GM11168 (cell line): ENCODE measurements around the gene HIP1R.
"Not testable (repeated sequence)": the region's sequence is repeated elsewhere in the genome, so short reads cannot be mapped to it uniquely, and the experiment has no call there.

Experiments used
- in situ Hi-C: fragments of 300-500 bp; cut with MboI; formaldehyde crosslinking; loops from one replicate; pipeline ENCODE4 v1.12.0; 2022; ENCODE audit warnings: low sequenced_read_pairs; ENCODE audit not compliant: unreplicated experiment

HIP1R gene

DNA sequence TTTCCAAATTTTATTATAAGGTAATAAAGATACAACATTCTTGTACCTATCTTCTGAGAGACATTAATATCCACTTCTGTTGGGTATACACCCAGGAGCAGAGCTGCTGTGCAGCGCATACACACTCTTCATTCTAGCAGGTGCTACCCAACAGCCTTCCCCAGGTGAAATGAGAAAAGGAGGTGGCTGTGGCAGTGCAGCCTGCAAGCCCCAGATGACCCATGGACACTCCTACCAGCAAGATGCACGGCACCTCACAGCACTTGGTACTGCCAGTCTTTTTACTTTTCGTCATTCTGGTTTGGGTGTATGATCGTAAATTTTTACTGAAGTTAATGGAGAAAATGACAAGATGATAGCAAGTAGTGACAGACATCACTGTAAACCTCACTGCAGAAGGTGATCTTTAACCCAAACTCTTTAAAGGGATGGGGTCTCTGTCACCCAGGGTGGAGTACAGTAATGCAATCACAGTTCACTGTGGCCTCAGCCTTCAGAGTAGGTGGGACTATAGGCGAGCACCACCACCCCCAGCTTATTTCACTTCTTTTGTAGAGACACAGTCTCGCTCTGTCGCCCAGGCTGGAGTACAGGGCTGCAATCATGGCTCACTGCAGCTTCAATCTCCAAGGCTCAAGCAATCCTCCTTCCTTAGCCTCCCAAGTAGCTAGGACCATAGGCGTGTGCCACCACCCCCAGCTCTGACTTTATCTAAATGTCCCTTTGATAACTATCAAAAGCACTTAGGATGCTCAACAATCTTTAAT, 34.1 kb downstream of the HIP1R start:
- in situ Hi-C loops: no loop called here

DNA sequence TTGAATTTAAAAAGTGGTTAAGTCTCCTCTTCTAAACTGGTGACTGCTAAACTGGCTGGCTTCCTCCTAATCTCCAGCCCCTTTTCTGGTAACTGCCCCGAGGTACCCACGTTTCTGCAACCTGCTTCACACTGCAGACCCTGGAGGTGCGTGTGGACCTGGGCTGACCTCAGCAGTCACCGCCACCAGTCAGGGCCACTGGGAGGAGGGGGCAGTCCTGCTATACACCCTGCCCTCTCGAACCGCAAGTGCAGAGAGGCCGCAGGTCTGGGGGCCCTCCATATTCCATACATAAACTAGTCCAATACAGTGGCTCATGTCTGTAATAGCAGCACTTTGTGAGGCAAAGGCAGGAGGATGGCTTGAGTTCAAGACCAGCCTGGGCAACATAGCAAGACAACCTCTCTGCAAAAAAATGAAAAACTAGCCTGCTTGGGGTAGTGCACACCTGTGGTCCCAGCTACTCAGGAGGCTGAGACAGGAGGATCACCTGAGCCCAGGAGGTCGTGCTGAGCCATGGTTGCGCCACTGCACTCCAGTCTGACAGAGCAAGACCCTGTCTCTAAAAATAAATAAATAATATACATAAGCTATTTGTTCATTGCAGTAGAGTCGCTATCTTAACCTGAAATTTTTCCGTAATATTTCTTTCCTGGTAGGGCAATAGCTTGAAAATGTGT, 35.0 kb downstream of the HIP1R start:
- in situ Hi-C loops: no loop called here

DNA sequence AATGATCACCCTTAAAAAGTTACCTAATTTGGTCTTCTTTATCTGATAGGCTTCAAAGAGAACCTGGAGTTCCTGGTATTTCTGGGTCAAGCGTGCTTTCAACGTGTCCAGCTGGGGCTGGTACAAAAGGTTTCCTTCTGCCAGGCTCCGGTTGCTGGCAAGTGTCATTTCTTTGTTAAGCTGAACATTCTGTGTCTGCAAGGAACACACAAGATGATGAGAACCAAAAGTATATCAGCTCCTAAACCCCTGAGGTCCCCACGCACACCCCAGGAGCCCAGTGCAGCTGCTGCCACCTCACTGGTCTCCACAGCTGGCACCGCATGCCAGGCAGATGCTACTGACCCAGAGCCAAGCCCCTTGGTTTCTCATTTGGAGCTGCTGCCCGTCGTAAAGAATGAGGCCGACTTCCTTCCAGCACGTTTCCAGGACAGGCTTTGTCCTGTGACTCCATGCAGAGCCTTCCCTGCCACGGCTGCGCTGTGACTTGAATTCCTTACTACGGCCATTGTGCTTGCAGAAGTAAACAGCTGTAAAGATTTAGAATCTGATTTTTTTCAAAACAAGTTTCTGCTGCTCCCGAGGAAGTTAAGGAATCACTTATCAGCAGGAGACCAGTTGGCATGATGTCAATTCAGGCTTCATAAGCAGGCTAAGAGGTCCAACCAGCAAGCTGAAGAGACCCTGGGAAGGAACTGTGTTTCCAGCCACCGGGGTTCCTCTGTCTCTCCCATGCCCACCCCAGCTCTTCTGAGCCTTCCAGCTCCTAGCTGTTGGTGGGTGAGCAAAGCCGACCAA, 35.8 kb downstream of the HIP1R start:
- in situ Hi-C loops: no loop called here

DNA sequence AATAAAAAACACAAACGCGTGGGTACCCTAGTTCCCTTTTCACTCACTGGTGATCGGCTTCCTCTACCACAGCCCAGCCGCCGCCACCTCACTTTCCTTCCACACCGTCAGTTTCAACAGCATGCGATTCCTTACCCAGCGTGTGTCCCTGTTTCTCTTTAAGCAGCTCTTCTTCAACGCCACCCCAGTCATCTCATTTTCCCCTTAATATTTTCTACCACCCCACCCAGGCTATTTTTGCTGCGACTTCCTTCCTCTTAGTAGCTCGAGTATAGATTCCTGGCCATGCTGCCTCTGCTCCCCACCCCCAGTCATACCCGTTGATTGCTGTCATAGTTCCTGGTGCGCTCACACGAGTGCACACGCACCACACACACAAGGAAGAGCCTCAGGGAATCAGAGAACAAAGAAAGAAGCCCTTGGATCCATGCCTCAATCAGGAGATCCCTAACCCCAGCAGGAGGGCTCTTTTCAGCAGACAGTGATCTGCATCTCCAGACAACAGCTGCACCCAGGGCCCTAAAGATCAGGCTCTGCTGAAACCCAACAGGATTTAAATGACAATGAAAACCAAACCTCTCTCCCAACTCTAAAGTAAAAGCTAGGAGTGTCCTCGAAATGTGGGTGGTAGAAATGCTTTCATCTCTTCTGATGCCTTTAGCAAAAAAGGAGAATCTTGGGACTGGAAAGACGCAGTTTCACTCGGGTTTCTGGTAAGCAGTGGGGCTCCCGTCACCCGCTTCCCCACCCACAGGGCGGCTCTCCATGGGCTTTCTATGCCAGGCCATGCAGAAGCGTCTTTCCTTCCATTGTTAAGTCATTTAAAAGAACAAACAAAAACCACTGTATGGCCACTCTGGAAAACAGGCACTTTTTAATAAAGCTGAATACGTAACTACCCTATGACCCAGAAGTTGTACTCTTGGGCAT, 36.9 kb downstream of the HIP1R start:
- in situ Hi-C loops: no loop called here

DNA sequence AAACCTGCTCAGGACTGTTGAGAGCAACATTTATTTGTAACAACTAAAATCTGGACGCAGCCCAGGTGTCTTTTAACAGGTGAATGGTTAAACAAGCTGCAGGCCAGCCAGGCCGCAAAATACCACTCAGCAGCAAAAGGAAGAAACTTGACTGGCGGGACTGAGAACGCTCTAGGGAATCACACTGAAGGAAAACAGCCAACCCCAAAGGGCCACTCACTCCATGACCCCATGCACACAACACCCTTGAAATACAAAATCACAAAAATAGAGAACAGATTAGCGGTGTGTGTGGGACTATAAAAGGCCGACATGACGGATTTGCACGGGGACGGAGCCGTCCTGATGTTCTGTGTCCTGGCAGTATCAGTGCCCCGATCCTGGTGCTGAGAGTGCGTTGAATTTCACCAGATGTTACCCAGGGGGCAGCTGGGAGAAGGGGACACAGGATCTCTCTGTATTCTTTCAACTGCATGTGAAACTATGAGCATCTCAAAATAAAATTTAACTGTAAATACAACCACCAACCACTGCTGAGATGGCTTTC, 37.6 kb downstream of the HIP1R start:
- in situ Hi-C loops: no loop called here

DNA sequence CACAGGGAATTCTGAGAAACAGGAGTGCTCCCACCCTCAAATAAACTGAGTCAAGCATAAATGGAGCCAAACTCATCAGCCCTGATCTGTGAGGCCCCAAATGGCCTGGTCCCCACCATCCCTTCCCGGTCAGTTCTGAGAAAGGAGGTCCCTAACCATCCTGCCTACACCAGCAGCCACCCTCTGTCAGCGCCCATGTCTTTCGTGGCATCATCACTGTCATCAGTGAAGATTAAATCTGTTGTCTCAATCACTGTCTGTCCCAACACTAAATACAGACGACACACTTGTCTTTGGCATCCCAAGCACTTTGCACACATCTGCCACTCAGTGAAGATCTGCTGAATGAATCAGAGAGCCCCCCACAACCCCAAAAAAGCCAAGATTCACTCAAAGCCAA, 38.3 kb downstream of the HIP1R start:
- in situ Hi-C loops: no loop called here

DNA sequence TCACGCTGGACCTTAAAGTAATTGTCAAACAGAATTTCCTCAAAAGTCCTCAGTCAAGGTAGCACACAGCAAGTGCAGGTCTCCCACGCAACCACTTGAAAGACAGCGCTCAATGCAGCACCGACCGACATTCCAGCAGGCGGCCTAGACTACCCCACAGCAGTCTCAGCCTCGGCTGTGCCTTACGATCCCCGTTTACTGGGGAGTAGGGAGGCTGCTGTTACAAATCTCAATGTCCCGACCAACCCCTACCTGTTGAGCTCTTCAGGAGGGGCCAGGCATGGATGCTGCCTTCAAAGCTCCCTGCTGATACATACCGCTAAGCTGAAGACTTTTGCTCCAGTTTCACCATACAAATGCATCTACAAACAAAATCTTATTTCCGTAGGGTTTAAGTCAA, 38.8 kb downstream of the HIP1R start:
- in situ Hi-C loops: no loop called here

DNA sequence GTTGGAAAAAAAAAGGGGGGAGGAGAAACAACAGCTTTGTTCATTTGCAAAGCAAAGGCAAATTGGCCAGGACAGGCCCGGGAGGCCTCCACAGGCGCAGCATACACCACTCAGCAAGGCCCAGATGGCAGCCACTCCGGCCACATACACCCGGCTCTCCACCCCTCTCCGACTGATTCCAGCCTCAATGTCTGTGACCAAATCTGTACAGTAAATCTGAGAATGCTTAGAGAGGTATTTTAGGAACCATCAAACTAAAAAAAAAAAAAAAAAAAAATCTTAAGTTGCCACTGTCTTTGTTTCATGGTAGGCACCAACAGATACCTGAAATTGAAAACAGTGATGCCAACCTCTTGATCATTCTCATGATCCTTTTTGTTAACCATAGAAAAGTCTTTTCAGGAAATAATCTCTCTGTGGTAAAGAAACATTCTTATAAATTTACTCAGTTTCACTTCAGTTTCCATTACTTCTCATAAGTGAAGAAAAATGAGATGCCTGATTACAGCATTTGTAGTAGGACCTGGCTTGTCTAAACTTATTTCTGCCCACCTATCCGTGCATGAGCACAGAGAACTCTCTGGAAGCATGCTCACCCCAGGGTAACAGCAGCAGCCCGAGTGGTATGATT, 40.4 kb downstream of the HIP1R start:
- in situ Hi-C loops: no loop called here

DNA sequence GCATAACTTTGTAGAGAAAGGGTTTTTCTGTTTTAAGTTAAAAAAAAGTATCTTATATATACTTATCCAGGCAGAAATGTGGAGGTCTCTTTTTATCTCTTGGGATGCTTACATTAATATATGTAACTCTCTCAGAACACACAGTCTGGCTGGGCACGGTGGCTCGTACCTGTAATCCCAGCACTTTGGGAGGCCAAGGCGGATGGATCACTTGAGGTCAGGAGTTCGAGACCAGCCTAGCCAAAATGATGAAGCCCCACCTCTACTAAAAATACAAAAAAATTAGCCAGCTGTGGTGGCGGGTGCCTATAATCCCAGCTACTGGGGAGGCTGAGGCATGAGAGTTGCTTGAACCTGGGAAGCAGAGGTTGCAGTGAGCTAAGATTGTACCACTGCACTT, 41.0 kb downstream of the HIP1R start:
- in situ Hi-C loops: not testable (repeated sequence)

DNA sequence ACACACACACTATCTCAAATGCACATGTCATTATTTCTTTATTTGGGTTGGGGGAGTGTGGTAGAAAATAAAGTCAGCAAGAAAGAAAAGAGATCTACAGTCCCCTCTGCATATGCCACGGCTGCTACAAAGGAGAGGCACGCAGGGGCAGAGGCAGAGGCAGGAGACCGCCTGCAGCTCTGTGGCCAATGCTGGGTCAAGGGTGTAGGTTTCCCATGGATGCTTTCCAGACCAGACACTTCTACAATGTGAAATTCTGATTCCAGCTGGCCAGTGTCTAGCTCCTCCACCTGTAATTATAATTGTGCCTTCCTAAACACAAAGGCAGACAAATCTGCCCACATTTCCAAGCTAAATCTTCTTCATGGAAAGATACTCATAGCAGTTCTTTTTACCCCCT, 41.5 kb downstream of the HIP1R start:
- in situ Hi-C loops: no loop called here

DNA sequence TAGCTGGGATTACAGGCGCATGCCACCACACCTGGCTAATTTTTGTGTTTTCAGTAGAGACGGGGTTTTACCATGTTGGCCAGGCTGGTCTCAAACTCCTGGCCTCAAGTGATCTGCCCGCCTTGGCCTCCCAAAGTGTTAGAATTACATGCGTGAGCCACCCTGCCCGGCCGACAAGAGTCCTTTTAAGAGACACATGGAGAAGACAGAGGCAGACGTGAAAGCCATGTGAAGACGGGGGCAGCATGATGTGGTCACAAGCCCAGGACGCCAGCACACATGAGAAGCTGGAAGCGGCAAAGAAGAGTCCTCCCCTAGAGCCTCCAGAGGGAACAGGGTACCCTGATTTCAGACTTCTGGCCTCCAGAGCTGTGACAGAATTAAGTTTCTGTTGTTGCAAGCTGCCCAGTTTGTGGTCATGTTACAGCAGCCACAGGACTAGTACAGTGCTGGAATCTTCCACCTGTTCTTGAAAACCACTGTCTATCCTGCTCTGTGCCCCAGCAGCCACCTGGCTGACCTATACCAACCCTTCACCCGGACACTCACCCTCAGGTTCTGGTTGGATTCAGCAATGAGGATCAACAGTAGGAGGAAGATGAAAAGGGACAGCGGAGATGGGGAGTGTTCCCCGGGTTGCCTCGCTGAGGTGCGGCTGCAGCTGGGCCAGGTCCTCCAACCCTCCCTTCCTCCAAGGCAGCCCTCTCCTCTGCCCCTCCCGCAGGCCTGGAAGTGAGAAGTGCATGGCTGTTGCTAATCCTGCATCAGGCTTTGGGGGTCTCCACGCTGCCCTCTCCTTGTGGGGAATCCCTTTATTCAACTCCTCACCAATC, 43.7 kb downstream of the HIP1R start:
- in situ Hi-C loops: no loop called here

DNA sequence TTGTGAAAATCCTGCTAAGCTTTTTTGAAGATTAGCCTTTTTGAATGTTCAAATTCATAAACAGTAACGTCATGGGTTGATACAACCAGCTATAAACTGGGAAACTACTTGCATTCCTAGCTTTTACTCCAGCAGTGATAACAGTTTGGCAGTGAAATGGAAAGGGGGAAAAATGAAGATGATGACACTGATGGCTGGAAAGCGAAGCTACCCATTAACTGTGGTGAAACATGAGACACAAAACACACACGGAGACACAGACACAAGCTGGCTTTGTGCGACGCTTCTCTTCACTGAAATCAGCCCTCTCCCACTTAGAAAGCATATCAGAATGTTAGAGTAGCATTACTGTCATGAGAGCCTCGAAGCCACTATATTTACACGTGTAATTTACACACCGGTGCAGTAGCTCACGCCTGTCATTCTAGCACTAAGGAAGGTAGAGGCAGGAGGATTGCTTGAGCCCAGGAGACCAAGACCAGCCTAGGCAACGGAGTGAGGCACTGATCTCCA, 45.0 kb downstream of the HIP1R start:
- in situ Hi-C loops: no loop called here

DNA sequence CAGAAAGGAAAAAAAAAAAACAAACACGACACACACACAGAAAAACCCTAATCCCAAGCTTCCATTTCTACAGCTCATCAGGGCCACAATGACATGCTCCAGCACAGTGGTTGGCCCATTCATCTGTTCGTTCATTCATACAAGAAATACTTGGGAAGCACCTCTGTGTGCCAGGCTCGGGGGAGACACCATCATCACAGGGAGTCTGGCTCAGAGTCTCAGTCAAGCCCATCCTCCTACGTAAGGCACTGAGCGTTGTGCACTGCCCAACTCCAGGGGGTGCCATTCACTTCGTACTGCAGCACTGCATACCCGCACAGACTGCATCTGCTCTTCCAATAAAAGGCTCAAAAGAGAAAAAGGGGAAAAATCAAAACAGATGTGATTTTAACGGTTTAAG, 45.4 kb downstream of the HIP1R start:
- in situ Hi-C loops: no loop called here

DNA sequence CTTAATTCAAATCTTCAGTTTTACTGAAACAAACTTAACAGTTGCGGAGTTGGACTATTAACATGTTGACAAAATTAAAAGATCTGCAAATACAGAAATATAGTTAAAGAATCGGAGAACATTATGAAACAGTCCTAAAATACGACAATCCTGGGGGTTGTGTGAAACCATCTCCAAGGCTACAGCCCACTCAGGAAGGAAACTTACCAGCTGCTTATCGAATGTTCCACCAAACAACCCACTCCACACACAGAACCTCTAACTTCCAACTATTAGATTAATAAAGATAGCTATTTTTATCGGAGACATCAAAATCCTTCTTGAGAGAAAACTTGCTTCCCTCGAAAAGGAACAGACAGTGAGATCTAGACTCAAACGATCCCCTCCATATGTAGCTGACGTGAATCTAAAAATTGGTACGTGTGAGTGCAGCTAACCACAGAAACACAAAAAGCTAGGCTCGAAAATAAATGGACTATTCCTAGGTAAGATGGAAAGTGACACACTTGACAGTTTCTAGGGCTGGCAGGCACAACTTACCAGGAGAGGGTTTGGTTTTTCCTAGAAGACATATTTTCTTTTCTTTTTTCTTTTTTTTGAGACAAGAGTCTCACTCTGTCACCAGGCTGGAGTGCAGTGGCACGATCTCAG, 47.8 kb downstream of the HIP1R start:
- in situ Hi-C loops: no loop called here

DNA sequence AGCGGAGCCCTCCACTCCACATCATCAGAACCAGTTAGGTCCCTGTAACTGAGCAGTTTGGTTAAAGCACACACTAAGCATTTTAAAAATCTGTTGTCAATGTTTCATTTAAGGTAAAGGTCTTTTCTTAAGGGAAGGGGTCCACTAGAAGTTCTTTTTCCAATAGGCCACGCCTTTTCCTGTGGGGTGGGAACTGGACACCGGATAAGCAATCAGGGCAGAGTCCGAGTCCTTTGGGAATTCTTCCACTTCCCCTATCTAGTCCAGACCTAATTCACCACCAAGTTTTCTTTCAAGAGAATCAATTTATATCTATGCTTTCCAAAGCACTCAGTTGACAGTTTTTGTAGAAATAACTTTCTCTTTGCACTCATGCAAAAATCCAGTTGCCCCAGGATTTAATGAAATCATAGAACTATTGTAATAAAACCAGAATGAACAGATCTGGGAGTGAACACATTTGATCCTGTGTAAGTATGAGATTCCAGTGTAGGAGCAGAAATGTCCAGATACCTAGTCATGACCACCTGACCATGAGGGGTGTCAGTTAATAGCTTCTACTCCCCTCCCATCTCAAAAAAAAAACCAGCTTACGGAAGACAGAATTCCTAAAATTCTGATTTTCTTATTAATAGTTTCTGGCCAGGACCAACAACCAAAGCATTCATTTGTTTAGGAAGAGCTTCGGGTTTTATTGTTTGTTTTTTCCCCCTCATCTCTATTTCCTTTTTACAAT, 49.0 kb downstream of the HIP1R start:
- in situ Hi-C loops: no loop called here

DNA sequence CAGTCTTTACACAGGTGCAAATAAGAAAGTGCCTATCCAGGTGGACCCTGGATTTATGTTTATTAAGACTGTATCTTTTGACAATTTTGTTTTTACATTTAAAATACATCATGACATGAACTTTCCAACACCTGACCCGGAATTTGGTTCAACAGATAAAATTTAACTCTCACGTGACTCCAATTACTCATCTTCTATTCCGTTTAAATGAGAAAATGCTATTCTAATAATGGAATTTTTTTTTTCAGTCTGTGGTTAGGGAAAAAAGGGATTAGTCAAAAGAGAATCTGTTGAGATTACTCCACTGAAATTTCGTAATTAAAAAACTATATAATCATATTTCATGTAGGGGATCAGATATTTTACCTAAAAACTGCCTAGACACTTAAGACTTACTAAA, 49.6 kb downstream of the HIP1R start:
- in situ Hi-C loops: no loop called here

DNA sequence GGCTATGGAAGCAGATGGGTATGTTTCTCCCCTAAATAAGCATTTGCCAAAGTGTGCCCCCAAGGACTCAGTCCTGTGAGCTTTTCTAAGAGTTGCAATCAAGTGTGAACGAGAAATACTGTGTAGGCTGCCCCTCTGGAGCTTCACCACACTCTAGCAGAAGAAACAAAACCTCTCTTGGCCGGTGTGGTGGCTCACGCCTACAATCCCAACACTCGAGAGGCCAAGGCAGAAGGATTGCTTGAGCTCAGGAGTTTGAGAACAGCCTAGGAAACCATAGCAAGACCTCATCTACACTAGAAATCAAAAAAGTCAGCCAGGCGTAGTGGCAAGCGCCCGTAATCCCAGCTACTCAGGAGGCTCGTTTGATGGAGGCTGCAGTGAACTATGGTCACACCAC, 50.9 kb downstream of the HIP1R start:
- in situ Hi-C loops: no loop called here
